A204.1 (cell line): ENCODE results near the gene HK3.

Experiments used
- FAIRE-seq: peaks from 2 replicates; lab custom pipeline; 2012; peaks lifted over from hg19 to GRCh38; lab: Jason Lieb, UNC

Gene HK3

DNA sequence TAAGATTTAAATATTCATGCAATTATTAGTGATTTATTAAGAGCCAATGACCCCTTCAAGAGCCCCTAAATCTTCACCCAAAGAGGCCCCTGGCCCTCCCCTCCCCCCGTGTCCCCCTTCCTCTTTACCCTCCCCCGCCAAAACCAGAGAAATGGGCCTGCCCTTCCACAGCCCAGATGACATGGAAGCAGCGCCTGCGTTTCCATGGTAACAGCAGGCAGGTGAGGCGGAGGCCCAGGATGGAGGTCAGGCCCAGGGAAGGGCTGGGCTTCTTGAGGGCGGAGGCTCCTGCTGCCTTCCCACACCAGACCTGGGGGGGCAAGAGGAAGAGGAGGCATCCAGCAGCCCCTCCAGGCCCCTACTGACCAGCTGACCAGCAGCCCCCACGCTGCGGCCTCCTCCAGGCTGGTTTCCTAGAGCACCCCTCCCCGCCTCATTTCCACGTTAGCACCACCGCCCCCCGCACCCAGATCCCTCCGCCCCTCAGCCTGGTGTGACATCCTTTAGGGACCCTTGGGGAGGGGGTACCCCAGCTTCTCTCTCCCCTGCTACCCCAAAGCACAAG is 51.3 kb downstream of the HK3 start:
- FAIRE-seq = no peak

- FAIRE-seq = no peak
These were observed 52.0 kb downstream of the HK3 start for GRCh38 chr5:176847148-176847547.

DNA sequence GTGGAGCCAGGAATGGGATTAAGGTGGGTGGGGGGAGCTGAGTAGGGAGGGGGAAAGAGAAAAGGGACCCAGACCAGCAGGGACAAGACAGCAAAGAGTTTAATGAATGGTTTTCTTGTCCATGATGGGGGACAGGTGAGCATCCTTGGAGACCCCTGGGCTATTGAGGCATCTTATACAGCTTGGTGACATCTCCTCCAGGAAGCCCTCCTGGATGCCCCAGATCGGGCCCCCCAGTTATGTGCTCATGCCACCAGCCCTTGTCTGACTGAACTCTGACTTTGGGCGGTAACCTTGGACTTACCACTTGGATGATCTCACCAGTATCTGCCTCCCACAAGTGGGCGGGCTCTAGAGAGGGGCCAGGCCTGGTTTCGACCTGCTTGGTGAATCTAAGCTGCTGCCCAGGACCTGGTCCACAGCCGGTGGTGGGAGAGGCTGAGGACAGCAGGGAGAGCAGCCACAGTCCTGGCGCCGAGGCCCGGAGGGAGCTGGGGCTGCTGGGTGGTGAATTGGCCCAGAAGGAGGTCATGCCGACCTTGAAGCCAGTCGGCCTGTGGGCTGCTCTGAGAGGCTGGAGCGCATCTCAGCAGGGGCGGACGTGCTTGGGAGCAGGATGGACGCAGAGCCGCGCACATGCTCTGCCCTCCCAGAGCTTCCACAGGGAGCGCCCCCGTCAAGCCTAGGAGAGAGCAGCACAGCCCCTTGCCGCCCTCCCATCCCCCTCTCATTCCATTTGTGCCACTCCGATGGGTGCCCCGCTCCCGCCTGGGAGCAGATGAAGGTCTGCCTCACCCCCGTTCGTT is 52.6 kb downstream of the HK3 start:
- no peak for FAIRE-seq

GRCh38 chr5:176845392-176845713 is 53.8 kb downstream of the HK3 start:
- FAIRE-seq = no peak

- FAIRE-seq = no peak
These were observed 54.3 kb downstream of the HK3 start for GRCh38 chr5:176844706-176845391.

DNA sequence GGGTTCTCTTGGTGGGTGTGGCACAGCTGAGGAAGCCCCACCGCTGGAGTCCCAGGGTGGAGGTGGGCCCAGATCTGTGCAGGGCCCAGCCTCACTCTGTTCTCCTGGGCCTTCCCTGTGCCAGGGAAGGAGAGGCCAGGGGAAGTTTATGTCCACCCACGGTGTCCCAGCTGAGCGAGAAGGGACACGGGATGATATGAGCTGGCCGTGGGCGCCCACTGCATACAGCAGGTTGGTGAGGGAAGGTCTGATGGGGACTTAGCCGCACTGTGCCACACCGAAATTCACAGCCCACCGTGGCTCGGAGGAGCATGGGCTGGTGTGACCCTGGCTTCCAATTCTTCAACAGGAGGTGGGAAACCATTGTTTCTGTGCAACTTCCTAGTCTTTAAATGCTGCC is 54.9 kb downstream of the HK3 start:
- FAIRE-seq = no peak

GRCh38 chr5:176843673-176844072 is 55.5 kb downstream of the HK3 start:
- FAIRE-seq = no peak

DNA sequence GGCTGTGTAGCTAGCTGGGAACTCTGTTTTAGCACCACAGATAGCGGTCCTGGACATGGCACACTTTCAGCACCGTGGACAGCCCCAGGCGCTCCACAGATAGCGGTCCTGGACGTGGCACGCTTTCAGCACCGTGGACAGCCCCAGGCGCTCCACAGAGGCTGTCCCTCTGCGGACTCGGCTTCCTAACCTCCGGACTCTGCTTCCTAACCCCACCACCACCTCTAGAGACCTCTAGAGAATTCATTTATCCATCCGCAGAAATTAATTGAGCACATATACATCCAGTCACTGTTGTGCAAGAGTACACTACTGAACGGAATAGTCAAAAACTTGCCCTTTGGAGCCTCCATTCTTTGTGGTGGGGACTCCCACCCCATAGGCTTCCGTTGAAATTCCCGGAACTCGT is 61.4 kb downstream of the HK3 start:
- no peak for FAIRE-seq

DNA sequence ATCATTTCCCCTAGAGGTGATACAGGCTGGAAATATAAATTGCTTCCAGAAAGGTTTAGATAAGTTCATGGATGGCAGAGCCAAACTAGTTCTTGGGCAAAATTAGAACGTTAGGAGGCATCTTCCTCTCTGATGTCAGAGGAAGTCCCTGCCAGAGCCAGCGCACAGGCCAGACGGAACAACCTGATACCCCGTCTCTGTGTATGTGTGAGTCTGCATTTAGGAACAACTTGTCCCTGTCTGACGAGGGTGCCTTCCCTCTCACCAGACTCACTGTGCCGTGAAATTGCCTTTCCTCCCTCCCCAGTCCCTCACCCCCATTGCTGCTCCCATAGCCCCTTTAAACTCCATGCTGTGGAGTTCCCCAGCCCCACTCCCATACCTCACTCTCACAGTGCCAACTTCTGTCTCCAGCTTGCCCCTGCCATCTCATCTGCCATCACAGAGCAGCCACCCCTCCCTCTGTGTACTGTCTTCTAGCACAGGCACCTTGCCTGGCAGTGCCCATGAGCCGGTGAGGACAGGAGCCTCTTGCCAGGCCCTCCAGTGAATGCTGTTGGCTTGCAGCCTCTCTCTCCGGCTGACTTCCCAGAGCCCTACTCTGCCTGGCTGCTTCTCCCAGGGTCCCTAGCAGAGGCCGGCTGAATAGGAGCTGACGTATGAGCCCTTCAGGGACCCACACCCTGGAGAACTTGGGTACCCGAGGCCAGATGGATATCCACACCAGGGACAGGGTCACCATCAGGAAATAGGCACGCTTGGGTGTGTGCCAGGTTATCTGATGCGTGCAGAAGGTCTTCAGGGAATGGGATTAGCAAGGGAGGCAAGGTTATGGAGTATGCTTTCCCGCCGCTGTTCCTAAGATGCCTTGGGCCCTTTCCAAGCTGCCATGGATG is 62.1 kb downstream of the HK3 start:
- FAIRE-seq = no peak

DNA sequence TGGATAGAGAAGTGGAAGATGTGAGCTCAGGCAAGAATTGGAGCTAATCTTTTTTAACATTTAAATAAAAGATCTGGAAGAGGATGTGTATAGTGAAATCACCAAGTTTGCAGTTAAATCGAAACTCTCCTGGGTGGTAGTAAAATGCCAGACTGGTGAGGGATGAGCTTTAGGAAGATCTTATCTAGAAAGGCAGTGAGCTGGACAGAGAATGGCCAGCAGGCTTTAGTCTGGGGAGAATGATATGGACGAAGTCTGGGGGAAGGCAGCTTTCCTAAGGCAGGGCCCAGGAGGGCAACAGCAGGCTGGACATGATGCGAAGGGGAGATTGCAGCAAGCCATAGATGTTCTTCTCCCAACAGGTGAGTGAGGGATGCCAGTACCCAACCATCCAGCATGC is 63.2 kb downstream of the HK3 start:
- no peak for FAIRE-seq

GRCh38 chr5:176833286-176833685 is 65.9 kb downstream of the HK3 start:
- FAIRE-seq = no peak

DNA sequence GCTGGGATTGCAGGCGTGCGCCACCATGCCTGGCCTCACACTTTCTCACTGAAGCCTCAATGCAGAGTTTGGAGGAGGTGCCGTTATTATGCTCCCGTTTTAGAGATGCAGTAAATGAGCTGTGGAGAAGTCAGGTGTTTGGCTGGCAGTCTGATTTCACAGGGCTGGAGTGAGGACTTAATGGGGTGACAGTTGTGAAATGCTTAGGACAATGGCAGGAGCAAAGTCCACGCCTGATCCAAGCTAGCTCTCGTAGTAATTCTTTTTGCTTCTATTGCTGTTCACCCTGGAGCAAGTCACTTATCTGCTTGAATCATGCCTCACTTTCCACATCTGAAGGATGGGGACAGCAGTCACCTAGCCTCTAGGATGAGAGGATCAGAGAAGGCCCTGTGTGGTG is 67.0 kb downstream of the HK3 start:
- no peak for FAIRE-seq

- FAIRE-seq = no peak
These were observed 67.7 kb downstream of the HK3 start for GRCh38 chr5:176831425-176831824.

DNA sequence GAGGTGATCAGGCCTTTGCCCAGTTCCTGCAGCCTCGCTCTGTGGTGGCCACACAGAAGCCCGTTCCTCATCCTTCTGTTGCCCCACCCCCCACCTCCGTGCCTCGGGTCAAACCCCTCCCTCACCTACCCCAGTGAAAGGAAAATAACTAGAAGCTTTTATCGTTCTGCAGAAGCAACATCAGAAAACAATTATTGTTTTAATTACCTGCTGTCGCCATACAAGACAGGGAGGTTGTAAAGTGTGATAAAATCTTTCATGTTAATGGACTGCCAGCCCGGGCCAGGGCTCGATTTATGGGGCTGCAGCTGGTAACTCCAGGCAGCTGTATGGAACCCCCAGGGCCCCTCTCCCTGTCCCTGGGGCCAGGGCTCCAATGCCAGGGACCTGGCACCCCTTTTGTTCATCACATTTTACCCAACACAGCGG is 68.1 kb downstream of the HK3 start:
- FAIRE-seq = no peak
